GM21619 (cell line): ENCODE results near the gene C11orf24.

ENCODE experiments used
- ATAC-seq: cut with Tn5 transposase; IDR thresholded peaks from one replicate; pipeline ENCODE4 v1.9.1; 2021; ENCODE audit not compliant: unreplicated experiment

C11orf24 gene

GRCh38 chr11:68271781-68272608 is at the start of gene C11orf24:
TSS of gene C11orf24 (minus strand) at chr11:68271973. CDS start at chr11:68263767, 8,206 bp downstream.
- peak; percentile 60 for ATAC-seq

DNA sequence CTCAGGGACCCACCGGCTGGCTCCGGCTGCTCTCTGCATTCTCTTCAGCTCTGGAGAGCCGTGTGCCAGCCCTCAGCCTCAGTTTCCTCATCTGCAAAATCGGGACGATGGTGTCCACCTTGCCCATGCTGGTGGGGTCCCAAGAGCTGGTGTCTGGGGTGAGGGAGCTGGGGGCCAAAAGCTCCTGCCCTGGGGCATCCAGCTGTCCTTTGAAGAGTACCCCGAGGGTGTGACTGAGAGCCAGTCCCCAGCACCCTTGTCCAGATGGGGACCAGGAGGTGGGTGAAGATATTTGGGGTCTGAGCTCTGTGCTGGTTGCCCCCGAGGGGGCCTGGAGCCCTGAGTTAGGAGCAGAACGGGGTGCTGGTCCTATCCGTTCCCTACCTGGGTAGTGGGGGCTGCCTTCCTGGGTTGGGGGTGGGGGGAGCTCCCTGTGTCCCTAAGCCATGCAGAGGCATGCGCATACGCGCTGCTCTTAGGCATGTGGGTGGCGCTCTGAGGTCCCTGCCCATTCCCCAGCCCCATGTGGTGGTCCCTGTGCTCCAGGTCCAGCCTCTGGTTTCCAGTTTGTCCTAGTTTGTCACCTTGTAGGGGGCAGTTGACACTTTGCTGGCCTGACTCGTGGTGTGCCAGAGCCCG is 45.5 kb upstream of the C11orf24 start:
- ATAC-seq, result no peak

DNA sequence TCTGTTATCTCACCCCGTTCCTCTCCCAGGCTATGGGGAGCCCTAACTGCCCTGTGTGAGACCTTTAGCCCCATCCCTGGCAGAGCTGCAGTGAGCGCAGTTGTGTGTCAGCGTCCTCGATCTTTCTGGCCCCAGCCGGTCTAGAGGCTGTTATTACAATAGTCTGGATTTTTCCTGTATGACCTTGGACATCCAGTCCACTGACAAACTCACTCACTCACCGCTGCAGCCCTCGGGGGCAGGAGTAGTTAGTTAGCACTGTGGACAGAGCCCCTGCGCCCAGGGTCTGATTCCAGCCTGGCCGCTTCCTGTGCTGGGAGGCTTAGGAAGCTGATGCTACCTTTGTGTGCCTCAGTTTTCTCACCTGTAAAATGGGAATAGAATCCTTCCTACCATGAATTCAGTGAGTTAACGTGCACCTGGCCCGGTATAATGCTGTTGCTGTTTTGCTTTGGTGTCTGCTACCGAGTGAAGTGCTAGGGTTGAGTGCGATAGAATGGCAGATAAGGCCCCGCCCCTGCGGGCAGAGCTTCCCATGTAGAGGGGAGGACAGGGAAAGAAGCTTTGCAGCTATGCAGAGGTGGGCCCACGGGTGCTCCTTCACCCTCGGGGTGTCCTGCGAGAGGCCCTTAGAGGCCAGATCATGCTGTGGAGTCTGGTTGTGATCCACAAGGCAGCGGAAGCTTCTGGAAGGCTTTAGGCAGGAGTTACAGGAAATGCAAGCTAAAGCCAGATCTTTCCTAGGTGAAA is 43.6 kb upstream of the C11orf24 start:
- ATAC-seq, result no peak

DNA sequence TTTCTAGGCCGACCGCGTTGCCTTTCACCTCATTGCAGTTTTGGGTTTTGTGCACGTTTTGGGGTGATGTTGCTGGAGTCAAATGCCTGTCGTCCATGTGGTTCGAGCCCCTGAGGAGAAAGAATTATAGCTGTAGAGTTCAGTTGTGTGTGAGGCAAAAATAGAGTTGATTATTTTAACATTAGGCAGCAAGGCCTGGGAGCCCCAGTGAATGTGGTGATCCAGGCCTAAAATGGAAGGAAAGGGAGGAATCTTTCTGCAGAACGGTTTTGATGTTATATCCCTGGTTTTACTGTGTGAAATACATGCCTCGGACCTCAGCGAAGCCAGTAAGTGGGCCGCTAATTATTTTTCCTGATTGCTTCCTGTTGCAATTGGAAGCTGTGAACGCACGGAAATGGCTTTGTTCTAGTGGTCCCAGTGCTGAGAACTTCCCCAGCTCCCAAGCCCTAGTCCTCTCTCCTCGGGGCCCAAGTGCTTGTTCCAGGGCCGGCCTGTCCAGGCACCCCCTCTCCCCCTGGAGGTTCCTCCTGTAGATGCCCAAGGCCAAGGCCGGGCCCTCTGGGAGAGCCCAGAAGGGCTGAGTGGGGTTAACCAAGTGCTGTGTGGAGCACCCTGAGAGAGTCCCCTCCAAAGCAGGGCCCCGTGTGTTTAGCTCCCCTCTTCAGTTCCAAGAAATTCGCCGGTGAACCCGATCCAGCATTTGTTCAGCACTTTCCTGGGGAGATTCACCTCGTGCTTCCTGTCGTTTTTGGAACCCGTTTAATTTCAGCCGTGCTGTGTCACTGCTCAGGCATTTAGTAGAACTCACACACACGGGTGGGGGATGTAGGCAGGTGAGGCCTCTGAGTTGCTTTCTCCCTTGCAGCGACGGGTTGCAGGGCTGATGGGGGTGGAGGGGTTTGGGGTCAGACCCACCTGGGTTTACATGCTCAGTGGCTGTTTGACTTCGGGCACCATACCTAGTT is 42.7 kb upstream of the C11orf24 start:
- no peak for ATAC-seq

DNA sequence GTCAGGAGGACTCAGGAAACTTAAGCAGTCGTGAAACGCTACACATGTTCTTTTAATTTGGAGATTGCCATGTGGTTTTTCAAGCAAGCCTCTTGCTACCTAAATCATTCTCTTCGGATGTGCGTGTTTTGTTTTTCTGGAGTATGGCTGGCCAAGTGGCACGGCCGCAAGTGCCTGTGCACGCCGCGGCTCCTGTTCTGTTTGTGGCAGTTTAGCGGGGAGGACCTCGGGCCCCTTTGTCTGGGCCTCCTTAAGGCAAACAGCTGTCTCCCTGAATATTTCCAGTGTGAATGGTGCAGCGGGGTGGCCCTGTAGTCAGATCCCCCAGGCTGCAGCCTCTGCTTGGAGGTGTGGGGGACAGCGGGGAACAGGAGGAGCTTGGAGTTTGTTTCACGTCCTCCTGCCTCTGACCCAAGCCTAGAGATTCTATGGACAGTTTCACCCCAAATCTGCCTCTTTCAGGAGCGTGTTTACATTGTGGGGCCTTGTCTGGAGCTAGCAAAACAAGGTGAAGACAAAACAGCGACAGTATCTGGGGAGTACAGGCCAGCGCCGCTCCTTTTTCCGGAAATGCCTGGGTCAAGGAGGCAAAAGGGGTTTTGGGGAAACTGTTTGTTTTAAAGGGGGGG is 41.9 kb upstream of the C11orf24 start:
- ATAC-seq, result no peak

DNA sequence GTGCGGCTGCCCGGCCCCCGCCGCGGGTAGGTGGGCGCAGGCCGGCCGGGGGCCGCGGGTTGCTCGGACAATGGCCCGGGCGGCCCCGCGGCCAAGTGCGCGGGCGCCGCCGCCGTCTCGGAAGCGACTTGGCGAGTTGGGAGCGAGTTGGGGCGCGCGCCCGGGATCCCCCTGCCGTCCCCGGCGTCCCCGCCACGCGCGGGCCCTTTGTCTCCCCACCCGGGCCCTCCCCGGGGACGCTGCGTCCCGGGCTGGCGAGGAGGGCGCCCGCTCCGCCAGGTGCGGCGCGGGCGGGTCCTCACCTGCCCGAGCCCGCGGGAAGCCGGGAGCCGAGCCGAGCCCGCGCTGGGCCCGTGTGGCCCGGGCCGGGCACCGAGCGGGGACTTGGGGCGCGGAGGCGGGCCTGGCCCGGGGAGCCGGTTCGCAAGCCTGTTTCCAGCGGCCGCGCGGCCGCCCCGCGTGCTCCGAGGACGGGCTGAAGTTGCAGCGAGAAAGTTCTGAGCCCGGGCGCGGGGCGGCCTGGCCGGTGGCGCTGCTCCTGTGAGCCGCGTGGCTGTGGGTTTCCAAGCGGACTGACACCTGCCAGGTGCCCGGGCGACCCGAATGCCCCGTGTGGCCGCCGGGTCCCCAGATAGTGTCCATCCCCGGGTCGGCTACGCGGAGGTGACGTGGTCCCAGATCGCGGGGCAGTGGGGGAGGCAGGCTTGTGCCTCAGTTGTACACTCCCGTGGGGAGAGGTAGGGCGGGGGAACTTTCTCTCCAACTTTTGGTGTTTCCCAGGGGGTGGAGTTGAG is 41.2 kb upstream of the C11orf24 start:
- no peak for ATAC-seq

DNA sequence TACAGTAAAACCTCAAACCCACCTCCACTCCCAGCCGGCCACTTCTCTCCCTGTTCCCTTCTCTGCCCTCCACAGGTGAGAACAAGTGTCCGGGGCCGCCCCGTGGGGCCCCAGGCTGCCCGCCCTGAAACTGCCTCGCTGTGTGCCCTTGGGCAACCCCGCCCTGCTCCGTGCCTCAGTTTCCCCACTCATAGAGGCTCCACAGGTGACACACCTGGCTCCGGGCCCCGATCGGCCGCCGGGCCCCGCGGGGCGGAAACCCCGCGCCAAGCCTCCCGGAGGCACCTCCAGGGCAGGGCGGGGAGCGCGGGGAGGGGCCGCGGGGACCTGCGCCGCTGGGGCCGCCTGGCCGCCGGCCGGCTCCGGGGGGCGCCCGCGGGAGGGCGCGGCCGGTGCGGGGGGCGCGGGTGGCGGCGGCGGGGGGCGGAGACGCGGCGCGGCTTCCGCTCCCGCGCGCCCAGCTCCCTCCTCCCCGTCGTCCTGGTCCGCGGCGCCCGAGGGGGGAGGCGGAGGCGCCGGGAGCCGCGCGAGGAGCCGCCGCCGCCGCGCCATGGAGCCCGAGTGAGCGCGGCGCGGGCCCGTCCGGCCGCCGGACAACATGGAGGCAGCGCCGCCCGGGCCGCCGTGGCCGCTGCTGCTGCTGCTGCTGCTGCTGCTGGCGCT is 40.5 kb upstream of the C11orf24 start, which contains the start of gene LRP5:
LRP5 (plus strand) TSS at position 475 of the 663 bp plus-strand sequence; CDS start at position 599, 124 bp downstream.
- ATAC-seq, result no peak

- ATAC-seq, result no peak
Measured at GRCh38 chr11:68311160-68312116, 39.7 kb upstream of the C11orf24 start.

- ATAC-seq, result no peak
Measured at GRCh38 chr11:68309621-68310185, 37.9 kb upstream of the C11orf24 start.

DNA sequence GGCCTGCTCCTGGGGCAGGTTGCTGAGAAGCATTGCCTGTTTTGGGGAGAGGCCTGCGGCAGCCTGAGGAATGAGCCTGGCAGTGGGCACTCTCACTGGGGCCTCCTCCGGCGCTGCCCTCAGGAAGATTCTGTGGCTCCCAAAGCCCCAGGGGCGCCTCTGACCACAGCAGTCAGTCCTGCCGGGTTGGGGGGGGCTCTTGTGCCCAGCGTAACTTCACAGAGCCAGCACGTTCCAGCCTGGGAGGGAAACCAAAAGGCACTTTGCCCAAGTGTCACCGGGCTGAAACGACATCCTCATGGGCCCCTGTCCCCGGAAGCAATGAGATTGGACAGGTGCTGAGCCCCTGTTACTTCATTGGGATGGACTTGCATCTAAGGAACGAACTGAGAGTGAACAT is 36.3 kb upstream of the C11orf24 start:
- no peak for ATAC-seq

GRCh38 chr11:68306636-68307035 is 34.9 kb upstream of the C11orf24 start:
- no peak for ATAC-seq

DNA sequence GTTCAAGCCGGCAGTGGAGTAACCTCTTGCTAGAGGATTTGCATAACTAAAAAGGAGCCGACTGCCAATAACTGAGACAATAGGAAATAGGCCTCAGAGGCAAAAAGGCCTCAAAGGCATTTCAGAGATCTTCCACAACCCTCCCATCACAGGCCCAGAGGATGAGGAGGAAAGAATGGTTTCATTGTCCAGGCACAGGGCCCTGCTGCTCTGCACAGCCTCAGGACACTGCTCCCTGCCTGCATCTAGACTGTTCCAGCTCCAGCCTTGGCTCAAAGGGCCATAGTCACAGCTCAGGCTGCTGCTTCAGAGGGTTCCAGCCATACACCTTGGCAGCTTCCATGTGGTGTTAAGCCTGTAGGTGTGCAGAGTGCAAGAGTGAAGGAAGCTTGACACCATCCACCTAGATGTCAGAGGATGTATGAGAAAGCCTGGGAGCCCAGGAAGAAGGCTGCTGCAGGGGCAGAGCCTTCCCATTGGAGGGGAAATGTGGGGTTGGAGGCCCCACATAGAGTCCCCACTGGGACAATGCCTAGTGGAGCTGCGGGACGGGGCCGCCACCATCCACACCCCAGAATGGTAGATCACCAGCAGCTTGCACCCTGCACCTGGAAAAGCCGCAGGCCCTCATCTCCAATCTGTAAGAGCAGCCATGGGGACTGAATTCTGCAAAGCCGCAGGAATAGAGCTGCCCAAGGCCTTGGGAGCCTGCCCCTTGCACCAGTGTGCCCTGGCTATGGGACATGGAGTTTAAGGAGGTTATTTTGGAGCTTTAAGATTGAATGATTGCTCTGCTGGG is 32.4 kb upstream of the C11orf24 start:
- no peak for ATAC-seq

DNA sequence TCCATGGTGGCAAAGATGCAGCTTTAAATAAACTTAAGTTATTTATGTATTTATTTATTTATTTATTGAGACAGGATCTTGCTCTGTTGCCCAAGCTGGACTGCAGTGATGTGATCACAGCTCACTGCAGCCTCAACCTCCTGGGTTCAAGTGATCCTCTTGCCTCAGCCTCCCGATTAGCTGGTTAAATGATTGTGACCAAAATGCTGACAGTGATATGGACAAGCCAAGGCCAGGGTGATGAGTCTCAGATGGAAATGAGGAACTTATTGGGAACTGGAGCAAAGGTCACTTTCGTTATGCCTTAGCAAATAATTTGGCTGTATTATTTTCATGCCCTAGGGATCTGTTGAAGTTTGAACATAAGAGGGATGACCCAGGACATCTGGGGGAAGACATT is 31.3 kb upstream of the C11orf24 start:
- no peak for ATAC-seq

DNA sequence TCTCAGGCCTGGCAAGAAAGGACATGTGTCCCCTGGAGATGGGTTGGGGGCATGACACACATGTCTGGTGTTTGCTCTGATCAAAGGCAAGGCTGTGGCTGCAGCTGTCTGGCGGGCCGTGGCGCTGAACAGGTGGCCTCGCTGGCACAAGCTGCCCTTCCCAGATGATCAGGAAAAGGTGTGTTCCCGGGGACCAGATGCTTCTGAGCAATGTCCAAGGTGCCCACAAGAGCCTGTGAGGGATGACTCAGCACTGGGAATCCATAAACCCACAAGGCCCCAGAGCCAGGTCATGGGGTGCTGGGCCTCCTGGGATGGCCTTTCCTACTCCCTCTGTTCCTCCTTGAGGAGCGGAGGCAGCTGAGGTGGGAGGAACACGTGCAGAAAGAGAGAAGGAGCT is 30.9 kb upstream of the C11orf24 start:
- no peak for ATAC-seq

- no peak for ATAC-seq
Measured at GRCh38 chr11:68302256-68302655, 30.5 kb upstream of the C11orf24 start.

DNA sequence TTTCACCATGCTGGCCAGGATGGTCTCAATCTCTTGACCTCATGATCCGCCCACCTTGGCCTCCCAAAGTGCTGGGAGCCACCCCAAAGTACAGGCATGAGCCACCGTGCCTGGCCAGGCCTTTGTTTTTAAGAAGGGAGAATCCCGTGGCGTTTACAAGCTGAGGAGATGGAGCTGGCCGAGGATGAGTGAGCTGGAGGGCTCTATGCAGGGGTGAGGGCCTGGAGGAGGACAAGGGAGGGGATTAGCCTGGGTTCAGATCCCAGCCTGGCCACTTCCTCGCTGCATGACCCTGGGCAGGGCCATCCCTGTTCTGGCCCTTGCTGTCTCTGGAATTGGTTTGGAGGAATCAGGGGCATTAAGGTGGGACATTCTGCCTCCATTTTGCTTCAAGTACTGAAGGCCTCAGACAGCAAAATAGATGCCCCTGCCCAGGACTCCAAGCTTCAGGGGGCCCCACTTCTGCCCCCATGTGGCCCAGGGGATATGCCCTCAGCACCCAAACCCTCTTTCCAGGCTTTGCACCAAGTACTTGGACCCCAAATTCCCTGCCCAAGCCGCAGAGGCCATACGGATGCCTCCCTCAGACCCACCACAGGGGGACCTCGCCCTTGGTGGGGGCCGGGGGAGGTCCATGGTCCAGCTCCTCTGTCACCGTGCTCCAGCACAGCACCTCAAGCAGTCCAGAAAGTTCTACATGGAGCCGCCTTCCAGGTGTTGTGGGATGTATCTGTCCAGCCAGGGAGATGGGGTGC is 28.5 kb upstream of the C11orf24 start:
- no peak for ATAC-seq
